Calu3 (cell line): ENCODE measurements around the gene SCNN1G. TPM values are rescaled to one million over a fixed set of nuclear protein-coding genes. Genes with fewer than 3 reads are reported as not detected.
A peak's percentile ranks its signal among the peaks of the same experiment; 100 is the strongest.

ENCODE experiments used
- BruUV-seq: library from RNA; stranded (reverse); fragments of 400-500 nt; replicated peaks from 2 replicates; lab custom pipeline; 2021; lab: Mats Ljungman, UMichigan
- CTCF ChIA-PET: fragments of 300-600 bp; sonication (Branson Sonifier 250); formaldehyde crosslinking; loops from one replicate; lab custom pipeline; 2022; ENCODE audit warnings: antibody characterized with exemption; lab: Charles Lee
- DNase-seq: peaks from one replicate; pipeline ENCODE4 v3.0.0; 2022
- H3K27ac Mint-ChIP-seq: one replicate; pipeline ENCODE4 v1.8.0; 2022; ENCODE audit warnings: mixed read lengths; ENCODE audit not compliant: unreplicated experiment
- H3K27me3 Mint-ChIP-seq: one replicate; pipeline ENCODE4 v1.8.0; 2022; ENCODE audit warnings: mixed read lengths; ENCODE audit not compliant: unreplicated experiment
- H3K36me3 Mint-ChIP-seq: one replicate; pipeline ENCODE4 v1.8.0; 2022; ENCODE audit warnings: mild to moderate bottlenecking, moderate library complexity, mixed read lengths; ENCODE audit not compliant: insufficient read depth, unreplicated experiment
- H3K4me1 Mint-ChIP-seq: one replicate; pipeline ENCODE4 v1.8.0; 2022; ENCODE audit warnings: mild to moderate bottlenecking, low read depth, mixed read lengths; ENCODE audit not compliant: unreplicated experiment
- H3K4me3 Mint-ChIP-seq: one replicate; pipeline ENCODE4 v1.8.0; 2022; ENCODE audit warnings: mild to moderate bottlenecking, low read depth, moderate library complexity, mixed read lengths; ENCODE audit not compliant: unreplicated experiment
- H3K9me3 Mint-ChIP-seq: one replicate; pipeline ENCODE4 v1.8.0; 2022; ENCODE audit warnings: low read depth, mixed read lengths; ENCODE audit not compliant: unreplicated experiment
- intact Hi-C: fragments of 100-400 bp; cut with micrococcal nuclease; formaldehyde crosslinking; loops from one replicate; pipeline ENCODE4 v1.10.0; 2022; ENCODE audit not compliant: unreplicated experiment
- total RNA-seq: library from RNA; stranded (reverse); gene quantifications from 2 replicates; pipeline ENCODE4 v1.2.3, GENCODE V29; 2022
- TF ChIP-seq, protein P1 (sequence below): fragments of 200-600 bp; IDR thresholded peaks from one replicate; pipeline ENCODE4 v1.8.0; 2022; ENCODE audit warnings: antibody characterized with exemption; ENCODE audit not compliant: unreplicated experiment

SCNN1G gene
- total RNA-seq, 1 experiment from 2014 or later, result not detected

DNA sequence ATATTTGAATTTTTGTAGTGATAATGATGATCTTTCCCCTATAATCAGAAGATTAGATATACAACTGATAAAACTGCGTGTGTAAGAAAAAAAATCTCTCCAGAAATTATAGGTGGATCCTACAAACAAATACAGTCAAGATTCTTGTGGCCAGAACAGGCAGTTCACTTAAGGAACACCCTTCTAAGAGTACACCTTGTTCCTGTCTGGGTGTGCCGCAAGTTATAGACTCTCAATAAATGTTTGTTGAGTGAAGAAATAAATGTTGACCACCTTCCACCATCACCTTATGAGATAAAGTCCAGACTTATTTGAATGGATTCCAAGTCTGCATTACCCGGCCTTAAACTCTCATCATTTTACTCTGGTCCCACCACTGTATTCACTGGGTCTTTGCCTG, 73.9 kb downstream of the SCNN1G start:
- intact Hi-C loops, result loop anchor here (5.0 kb wide), 1 partner anchor 176 kb away; no protein-coding TSS in a partner anchor
- DNase-seq, result no peak

DNA sequence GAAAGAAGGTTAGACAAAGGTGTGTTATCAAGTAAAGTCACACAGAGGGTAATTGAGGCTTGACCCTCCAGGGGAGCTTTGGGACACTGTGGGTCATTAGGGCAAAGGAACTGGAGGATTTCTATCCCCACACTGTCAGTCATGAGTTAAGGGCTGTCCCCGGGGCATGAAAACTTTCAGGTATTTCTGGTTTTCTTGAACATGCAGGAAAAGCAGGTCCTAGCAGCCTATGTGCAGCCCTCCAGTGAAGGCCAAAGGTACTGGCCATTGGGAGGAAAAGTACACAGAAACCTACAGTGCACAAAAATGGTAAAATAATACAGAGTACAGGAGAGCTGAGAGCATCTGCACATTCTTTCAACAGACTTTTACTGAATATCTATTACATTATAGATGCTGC, 75.1 kb downstream of the SCNN1G start:
- peaks cover 19% of the 10 kb centered on the region for H3K4me1 Mint-ChIP-seq
- CTCF ChIA-PET, result interaction anchor here (0.6 kb wide), 1 partner anchor 155 kb away, joined by 3 read pairs; no protein-coding TSS in a partner anchor
- H3K36me3 Mint-ChIP-seq, result no peaks in the 10 kb centered on the region
- no peak overlapping the region for H3K27ac Mint-ChIP-seq
- no TSS peak for BruUV-seq
- H3K4me3 Mint-ChIP-seq, result no peak overlapping the region
- H3K27me3 Mint-ChIP-seq, result peaks cover 34% of the 10 kb centered on the region
- H3K9me3 Mint-ChIP-seq, result no peaks in the 10 kb centered on the region
- intact Hi-C loops, result loop anchor here (5.0 kb wide), 1 partner anchor 175 kb away; no protein-coding TSS in a partner anchor
- TF ChIP-seq, protein P1, sequence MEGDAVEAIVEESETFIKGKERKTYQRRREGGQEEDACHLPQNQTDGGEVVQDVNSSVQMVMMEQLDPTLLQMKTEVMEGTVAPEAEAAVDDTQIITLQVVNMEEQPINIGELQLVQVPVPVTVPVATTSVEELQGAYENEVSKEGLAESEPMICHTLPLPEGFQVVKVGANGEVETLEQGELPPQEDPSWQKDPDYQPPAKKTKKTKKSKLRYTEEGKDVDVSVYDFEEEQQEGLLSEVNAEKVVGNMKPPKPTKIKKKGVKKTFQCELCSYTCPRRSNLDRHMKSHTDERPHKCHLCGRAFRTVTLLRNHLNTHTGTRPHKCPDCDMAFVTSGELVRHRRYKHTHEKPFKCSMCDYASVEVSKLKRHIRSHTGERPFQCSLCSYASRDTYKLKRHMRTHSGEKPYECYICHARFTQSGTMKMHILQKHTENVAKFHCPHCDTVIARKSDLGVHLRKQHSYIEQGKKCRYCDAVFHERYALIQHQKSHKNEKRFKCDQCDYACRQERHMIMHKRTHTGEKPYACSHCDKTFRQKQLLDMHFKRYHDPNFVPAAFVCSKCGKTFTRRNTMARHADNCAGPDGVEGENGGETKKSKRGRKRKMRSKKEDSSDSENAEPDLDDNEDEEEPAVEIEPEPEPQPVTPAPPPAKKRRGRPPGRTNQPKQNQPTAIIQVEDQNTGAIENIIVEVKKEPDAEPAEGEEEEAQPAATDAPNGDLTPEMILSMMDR, result no peak
- DNase-seq, result peak; percentile 48

More for the DNA sequence above, 73.9 kb downstream of the SCNN1G start:
- TF ChIP-seq, protein P1, result no peak
- Mint-ChIP-seq H3K4me1 (peaks cover 19% of the 10 kb centered on the region), H3K4me3 (no peak overlapping the region), H3K9me3 (no peaks in the 10 kb centered on the region), H3K27me3 (peaks cover 34% of the 10 kb centered on the region), H3K27ac (no peak overlapping the region), H3K36me3 (no peaks in the 10 kb centered on the region)
- CTCF ChIA-PET, result no interaction called here
- BruUV-seq, result no TSS peak

DNA sequence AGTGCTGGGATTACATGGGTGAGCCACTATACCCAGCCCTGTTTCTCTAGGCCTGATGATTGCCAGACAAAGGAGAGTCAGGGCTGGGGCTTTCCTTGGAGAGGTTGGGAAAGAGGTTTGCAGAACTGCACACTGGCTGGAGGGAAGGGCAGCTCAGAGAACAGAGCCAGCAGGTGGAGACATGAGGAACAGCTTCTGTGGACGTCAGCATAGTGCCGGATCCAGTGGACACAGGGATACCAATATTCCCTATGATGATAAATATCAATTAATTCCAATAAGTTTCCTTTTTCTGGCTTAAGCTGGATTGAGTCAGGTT, 76.3 kb downstream of the SCNN1G start:
- H3K27me3 Mint-ChIP-seq, result peaks cover 34% of the 10 kb centered on the region

More for the DNA sequence above, 76.3 kb downstream of the SCNN1G start:
- intact Hi-C loops, result loop anchor here (5.0 kb wide), 1 partner anchor 173 kb away; no protein-coding TSS in a partner anchor
- BruUV-seq, result no TSS peak
- no peak for DNase-seq
- Mint-ChIP-seq H3K27ac (no peak overlapping the region), H3K36me3 (no peaks in the 10 kb centered on the region), H3K4me3 (no peak overlapping the region), H3K9me3 (no peaks in the 10 kb centered on the region), H3K4me1 (peaks cover 19% of the 10 kb centered on the region)
- TF ChIP-seq, protein P1, result no peak
- CTCF ChIA-PET, result no interaction called here

Other genes with a start within 250 kb of the SCNN1G start
- gene USP31, start 33.3 kb upstream of the SCNN1G start, total RNA-seq, result 19.4 and 23.6 TPM in 2 replicates
- gene SCNN1B, start 119.6 kb downstream of the SCNN1G start, total RNA-seq, result not detected in 2 replicates